ENCODE results near the gene CTF1. TPM values are rescaled to one million over a fixed set of nuclear protein-coding genes. Genes with fewer than 3 reads are reported as not detected.

CTF1 gene
- total and polyA plus RNA-seq, 4 donors, result 0.19 to 0.75 (median 0.35) TPM; not detected in 1

GRCh38 chr16:30907064-30907463, 10.7 kb downstream of the CTF1 start:
- DNase-seq (ENCODE audit: low spot score), result no peak
- no peaks in the 10 kb centered on the region for H3K9me3 ChIP-seq (ENCODE audit: control insufficient read depth in 4 of 4, low read length in 3 of 4)
- no peaks in the 10 kb centered on the region for H3K36me3 ChIP-seq (ENCODE audit: control insufficient read depth in 4 of 4, insufficient read depth in 3 of 4, low read depth in 1 of 4, low read length in 3 of 4)
- peaks cover 0 to 17% (median 0%) of the 10 kb centered on the region in 4 donors for H3K4me1 ChIP-seq (ENCODE audit: control insufficient read depth in 4 of 4, insufficient read depth in 4 of 4, low read length in 3 of 4)
- H3K9ac ChIP-seq (ENCODE audit: low read depth in 1 of 2, low read length in 2 of 2), result no peak overlapping the region
- no peak overlapping the region for H3K4me3 ChIP-seq (ENCODE audit: low read depth in 1 of 3, low read length in 3 of 3)
- no peak overlapping the region for H3K27ac ChIP-seq (ENCODE audit: low read depth in 1 of 2, low read length in 2 of 2)
- H3K27me3 ChIP-seq (ENCODE audit: control insufficient read depth in 4 of 4, insufficient read depth in 4 of 4, low read length in 3 of 4), result no peaks in the 10 kb centered on the region
- WGBS, result 92% methylated on average over 4 of the region's 4 CpGs
- TF ChIP-seq RAD21 (IDR thresholded peaks at IDR 0.05) (no peak), FOXA2 (IDR thresholded peaks at IDR 0.05) (no peak), ZBTB33 (IDR thresholded peaks at IDR 0.05) (no peak)

GRCh38 chr16:30910427-30911029, 14.1 kb downstream of the CTF1 start:
- no peaks in the 10 kb centered on the region for H3K9me3 ChIP-seq (ENCODE audit: control insufficient read depth in 4 of 4, low read length in 3 of 4)
- H3K27me3 ChIP-seq (ENCODE audit: control insufficient read depth in 4 of 4, insufficient read depth in 4 of 4, low read length in 3 of 4), result no peaks in the 10 kb centered on the region
- 80% methylated on average over 18 of the region's 18 CpGs for WGBS
- H3K4me1 ChIP-seq (ENCODE audit: control insufficient read depth in 4 of 4, insufficient read depth in 4 of 4, low read length in 3 of 4), result no peaks in the 10 kb centered on the region
- no peaks in the 10 kb centered on the region for H3K36me3 ChIP-seq (ENCODE audit: control insufficient read depth in 4 of 4, insufficient read depth in 3 of 4, low read depth in 1 of 4, low read length in 3 of 4)
- no peak overlapping the region for H3K27ac ChIP-seq (ENCODE audit: low read depth in 1 of 2, low read length in 2 of 2)
- no peak for DNase-seq (ENCODE audit: low spot score)
- no peak overlapping the region for H3K4me3 ChIP-seq (ENCODE audit: low read depth in 1 of 3, low read length in 3 of 3)
- H3K9ac ChIP-seq (ENCODE audit: low read depth in 1 of 2, low read length in 2 of 2), result no peak overlapping the region
- TF ChIP-seq NR2F2 (IDR thresholded peaks at IDR 0.05), result no peak

GRCh38 chr16:30912794-30913412, 16.5 kb downstream of the CTF1 start:
- H3K36me3 ChIP-seq (ENCODE audit: control insufficient read depth in 4 of 4, insufficient read depth in 3 of 4, low read depth in 1 of 4, low read length in 3 of 4), result no peaks in the 10 kb centered on the region
- H3K4me3 ChIP-seq (ENCODE audit: low read depth in 1 of 3, low read length in 3 of 3), result no peak overlapping the region
- H3K9me3 ChIP-seq (ENCODE audit: control insufficient read depth in 4 of 4, low read length in 3 of 4), result no peaks in the 10 kb centered on the region
- no peak for DNase-seq (ENCODE audit: low spot score)
- TF ChIP-seq MAX (IDR thresholded peaks at IDR 0.05) (no peak), GABPA (IDR thresholded peaks at IDR 0.05 in 1 of 2, conservative IDR thresholded peaks at IDR 0.05 in 1 of 2) (no peak), NR2F2 (IDR thresholded peaks at IDR 0.05) (no peak), ZBTB33 (IDR thresholded peaks at IDR 0.05) (no peak), EGR1 (IDR thresholded peaks at IDR 0.05; ENCODE audit: low read depth in 2 of 2) (no peak), TAF1 (conservative IDR thresholded peaks at IDR 0.05) (no peak), FOXA2 (IDR thresholded peaks at IDR 0.05) (no peak), ATF3 (IDR thresholded peaks at IDR 0.05) (no peak), RXRA (IDR thresholded peaks at IDR 0.05) (no peak), JUND (IDR thresholded peaks at IDR 0.05) (no peak), YY1 (IDR thresholded peaks at IDR 0.05) (no peak)
- H3K27me3 ChIP-seq (ENCODE audit: control insufficient read depth in 4 of 4, insufficient read depth in 4 of 4, low read length in 3 of 4), result no peaks in the 10 kb centered on the region
- H3K9ac ChIP-seq (ENCODE audit: low read depth in 1 of 2, low read length in 2 of 2), result no peak overlapping the region
- WGBS, result 93% methylated on average over 6 of the region's 6 CpGs
- no peak overlapping the region for H3K27ac ChIP-seq (ENCODE audit: low read depth in 1 of 2, low read length in 2 of 2)
- no peaks in the 10 kb centered on the region for H3K4me1 ChIP-seq (ENCODE audit: control insufficient read depth in 4 of 4, insufficient read depth in 4 of 4, low read length in 3 of 4)
